HepG2 (cell line): ENCODE measurements around the gene CMPK2. TPM values are rescaled to one million over a fixed set of nuclear protein-coding genes. Genes with fewer than 3 reads are reported as not detected.

Experiments used
- ATAC-seq: fragments of 200-7000 bp; cut with Tn5 transposase; 3 replicates; pipeline ENCODE4 v1.9.1; 2020; ENCODE audit warnings: mild to moderate bottlenecking, moderate library complexity
- BruUV-seq: library from RNA; stranded (reverse); fragments of 400-500 nt; replicated peaks from 2 replicates; lab custom pipeline; 2021; lab: Mats Ljungman, UMichigan
- CTCF ChIA-PET: fragments of 300-600 bp; formaldehyde crosslinking; extraction: SDS; loops from one replicate; lab custom pipeline; 2021; ENCODE audit warnings: low total read pairs, inconsistent platforms, low intra/inter-chr PET ratio; lab: Yijun Ruan, JAX
- POLR2A ChIA-PET: fragments of 350-600 bp; sonication (Branson Sonifier 250); formaldehyde crosslinking; loops from one replicate; lab custom pipeline; 2020; ENCODE audit warnings: antibody characterized with exemption, inconsistent platforms; lab: Yijun Ruan, JAX
- DNase-seq: peaks from one replicate; pipeline ENCODE4 v3.0.0-alpha.2; 2015; ENCODE audit warnings: low spot score
- FAIRE-seq: peaks from 3 replicates; lab custom pipeline; 2011; peaks lifted over from hg19 to GRCh38; lab: Jason Lieb, UNC
- H2AFZ ChIP-seq: one replicate; pipeline ENCODE4 v1.6.1; 2011; ENCODE audit warnings: low read length, inconsistent platforms
- H3K27ac ChIP-seq: fragments of 300-600 bp; 3 replicates; pipeline ENCODE4 v1.8.0; 2011; ENCODE audit warnings: mixed run types, mild to moderate bottlenecking, mixed read lengths, low read length, inconsistent platforms; ENCODE audit not compliant: insufficient read depth; ENCODE audit errors: extremely low read length
- H3K27me3 ChIP-seq, 2 experiments: fragments of 200-600 bp in 1 of 2; 2 replicates in 1 of 2; 3 replicates in 1 of 2; pipeline versions ENCODE4 v1.6.0 to v1.8.0; 2011; ENCODE audit warnings: low read length in 2 of 2, mild to moderate bottlenecking in 2 of 2, moderate library complexity in 2 of 2, inconsistent platforms in 1 of 2; ENCODE audit not compliant: insufficient read depth in 2 of 2, control insufficient read depth in 1 of 2
- H3K36me3 ChIP-seq, 2 experiments: fragments of 200-600 bp in 1 of 2; replicated peaks in 1 of 2; 2 replicates in 1 of 2; 3 replicates in 1 of 2; pipeline versions ENCODE4 v1.5.1 to v1.8.0; 2011; ENCODE audit warnings: low read length in 2 of 2, inconsistent platforms in 1 of 2; ENCODE audit not compliant: insufficient read depth in 2 of 2, control insufficient read depth in 1 of 2
- H3K4me1 ChIP-seq: 2 replicates; pipeline ENCODE4 v1.5.1; 2012; ENCODE audit warnings: low read length, inconsistent platforms; ENCODE audit not compliant: insufficient read depth
- H3K4me2 ChIP-seq: 2 replicates; pipeline ENCODE4 v1.6.0; 2011; ENCODE audit warnings: low read depth, low read length, inconsistent platforms
- H3K4me3 ChIP-seq, 3 experiments: fragments of 200-600 bp in 1 of 3; sonication (generic), shearing (Covaris generic) in 1 of 3; replicated peaks in 1 of 3; 2 replicates each; pipeline ENCODE4 v1.5.1; 2011 to 2016; ENCODE audit warnings: low read length in 3 of 3, inconsistent platforms in 2 of 3, low read depth in 2 of 3, mild to moderate bottlenecking in 2 of 3, control low read depth in 1 of 3, mixed read lengths in 1 of 3; ENCODE audit not compliant: insufficient read depth in 1 of 3
- H3K79me2 ChIP-seq: one replicate; pipeline ENCODE4 v1.6.1; 2011; ENCODE audit warnings: low read length, inconsistent platforms; ENCODE audit not compliant: insufficient read depth
- H3K9ac ChIP-seq: 2 replicates; pipeline ENCODE4 v1.6.0; 2011; ENCODE audit warnings: mild to moderate bottlenecking, low read depth, low read length, inconsistent platforms; ENCODE audit not compliant: insufficient read depth
- H3K9me3 ChIP-seq: 2 replicates; pipeline ENCODE4 v1.5.1; 2012; ENCODE audit warnings: mild to moderate bottlenecking, low read length
- H4K20me1 ChIP-seq: 2 replicates; pipeline ENCODE4 v1.6.0; 2011; ENCODE audit warnings: inconsistent platforms, mild to moderate bottlenecking, low read length, moderate library complexity; ENCODE audit not compliant: insufficient read depth
- ATF1 ChIP-seq: IDR thresholded peaks from 2 replicates; pipeline ENCODE4 v1.6.1; 2016; ENCODE audit warnings: mild to moderate bottlenecking, control low read depth
- CREM ChIP-seq, 2 experiments: sonication (generic) in 1 of 2; formaldehyde crosslinking in 1 of 2; IDR thresholded peaks; 2 replicates each; pipeline versions ENCODE4 v1.4.0 to v1.6.1; 2016 to 2020; ENCODE audit warnings: antibody characterized with exemption in 1 of 2, mild to moderate bottlenecking in 1 of 2, missing genetic modification reagents in 1 of 2
- ELF1 ChIP-seq: sonication (generic); formaldehyde crosslinking; IDR thresholded peaks from 2 replicates; pipeline ENCODE4 v1.4.0; 2020; ENCODE audit warnings: missing genetic modification reagents
- HNRNPLL ChIP-seq: fragments of 200-400 bp; formaldehyde crosslinking; IDR thresholded peaks from 2 replicates; pipeline ENCODE4 v1.6.1; 2017; ENCODE audit warnings: mild to moderate bottlenecking, low read depth, low read length; ENCODE audit not compliant: poor library complexity, severe bottlenecking
- HNRNPUL1 ChIP-seq: fragments of 200-400 bp; formaldehyde crosslinking; IDR thresholded peaks from 2 replicates; pipeline ENCODE4 v1.6.1; 2017; ENCODE audit warnings: low read depth, mild to moderate bottlenecking, low read length, moderate library complexity
- MXD1 ChIP-seq: sonication (generic); formaldehyde crosslinking; IDR thresholded peaks from 2 replicates; pipeline ENCODE4 v1.4.0; 2020; ENCODE audit warnings: mild to moderate bottlenecking, missing genetic modification reagents
- SRSF9 ChIP-seq: fragments of 200-400 bp; formaldehyde crosslinking; IDR thresholded peaks from 2 replicates; pipeline ENCODE4 v1.6.1; 2018; ENCODE audit warnings: borderline replicate concordance, mild to moderate bottlenecking, low read depth, low read length; ENCODE audit not compliant: insufficient read depth, poor library complexity, severe bottlenecking
- ZNF382 ChIP-seq: sonication (generic); formaldehyde crosslinking; IDR thresholded peaks from 2 replicates; pipeline ENCODE4 v1.5.0; 2020; ENCODE audit warnings: missing genetic modification reagents, mild to moderate bottlenecking, borderline replicate concordance
- ZSCAN21 ChIP-seq: sonication (generic); formaldehyde crosslinking; IDR thresholded peaks from 2 replicates; pipeline ENCODE4 v1.8.0; 2022; ENCODE audit warnings: mild to moderate bottlenecking, missing genetic modification reagents, moderate library complexity, borderline replicate concordance
- WGBS: methylation state at CpG from one replicate; pipeline ENCODE4 v1.1.6; 2017; ENCODE audit warnings: low lambda C conversion rate; 5-methylcytosine and 5-hydroxymethylcytosine counted together
- in situ Hi-C: cut with HindIII; loops from 2 replicates; pipeline ENCODE4 v1.10.0; 2017; ENCODE audit warnings: low pct_unique_long_range_greater_than_20kb; ENCODE audit not compliant: extremely low pct_ligation_motif_present
- intact Hi-C: fragments of 100-400 bp; cut with micrococcal nuclease; formaldehyde crosslinking; loops from one replicate; pipeline ENCODE4 v1.10.0; 2022; ENCODE audit not compliant: unreplicated experiment
- polyA plus RNA-seq, 8 experiments: library from polyadenylated mRNA; depleted of rRNA in 3 of 8; stranded (reverse) in 7 of 8; unstranded in 1 of 8; fragments of >200 nt; fragmentation: Illumina TruSeq in 4 of 8; extraction: Trizol in 4 of 8; gene quantifications; 2 replicates each; pipeline versions ENCODE4 v1.2.1 to v1.2.3, GENCODE V29; 2011 to 2016; ENCODE audit warnings: low read depth in 4 of 8, missing spikeins in 1 of 8, mixed read lengths in 1 of 8; ENCODE audit not compliant: insufficient read depth in 1 of 8
- total RNA-seq, 5 experiments: library from RNA; depleted of rRNA; stranded (reverse); fragments of >200 nt; fragmentation: Illumina TruSeq; extraction: Trizol; gene quantifications; 2 replicates each; pipeline ENCODE4 v1.2.3, GENCODE V29; 2016; ENCODE audit warnings: low read depth in 1 of 5

The CMPK2 gene
- total and polyA plus RNA-seq, 2 of the 13 experiments (the other 11 are each of a cell fraction or from before 2014, with no cell fraction given) = 0.04 to 1.0 TPM

GRCh38 chr2:6876309-6876708 lies 10.6 kb upstream of the CMPK2 start:
- no TSS peak for BruUV-seq
- Histone ChIP-seq H3K27me3 (peaks cover 0 to 28% of the 10 kb centered on the region in 2 experiments; a peak in 2 of 5 replicates), H3K4me1 (peaks cover 10% of the 10 kb centered on the region; the same call in 1 of the 2 replicates), H3K4me2 (no peak overlapping the region), H3K4me3 (no peak overlapping the region), H3K9ac (no peak overlapping the region), H3K9me3 (no peaks in the 10 kb centered on the region), H2AFZ (no peak overlapping the region), H3K79me2 (no peaks in the 10 kb centered on the region), H3K27ac (no peak overlapping the region), H4K20me1 (no peaks in the 10 kb centered on the region), H3K36me3 (no peaks in the 10 kb centered on the region)
- in situ Hi-C loops = no loop called here
- FAIRE-seq = no peak
- POLR2A ChIA-PET = no interaction called here
- 0% methylated on average over 1 of the region's 1 CpG for WGBS
- DNase-seq = no peak
- ATAC-seq = no peak
- intact Hi-C loops = no loop called here
- CTCF ChIA-PET = no interaction called here
- TF ChIP-seq SRSF9 (no peak), HNRNPLL (no peak), CREM (IDR thresholded peaks at IDR 0.05) (no peak), CREM (CRISPR knock-in tag; IDR thresholded peaks at IDR 0.05) (no peak), ELF1 (CRISPR knock-in tag) (no peak), ATF1 (no peak), HNRNPUL1 (no peak), ZNF382 (CRISPR knock-in tag) (no peak), MXD1 (CRISPR knock-in tag) (no peak), ZSCAN21 (CRISPR knock-in tag) (no peak)
